PFSK-1 (cell line): ENCODE results near the gene PITPNM3.

Experiments
- POLR2AphosphoS5 ChIP-seq: IDR thresholded peaks from 2 replicates; pipeline ENCODE4 v1.6.1; 2012; ENCODE audit warnings: low read depth, mild to moderate bottlenecking, control low read depth, low read length, moderate library complexity
- REST ChIP-seq, 2 experiments: IDR thresholded peaks; 2 replicates each; pipeline versions ENCODE4 v1.6.1 to v1.8.0; 2011 to 2012; ENCODE audit warnings: low read depth in 2 of 2, low read length in 2 of 2, control low read depth in 1 of 2, inconsistent platforms in 1 of 2, mild to moderate bottlenecking in 1 of 2, moderate library complexity in 1 of 2; ENCODE audit not compliant: insufficient read depth in 1 of 2
- SIN3A ChIP-seq: IDR thresholded peaks from 2 replicates; pipeline ENCODE4 v1.6.1; 2012; ENCODE audit warnings: mild to moderate bottlenecking, low read length, moderate library complexity, borderline replicate concordance; ENCODE audit not compliant: insufficient read depth

- TF ChIP-seq SIN3A (no peak), REST (IDR thresholded peaks at IDR 0.05; ENCODE audit: insufficient read depth in 1 of 2, low read depth in 2 of 2, low read length in 2 of 2) (no peak), POLR2AphosphoS5 (no peak)
Observed at GRCh38 chr17:6430769-6431168, 125.6 kb downstream of the PITPNM3 start.
